WI38 (cell line): ENCODE results near the gene IL1RN.

Source experiments
- H3K4me3 ChIP-seq: 2 replicates; pipeline ENCODE4 v1.5.1; 2011; ENCODE audit warnings: low read depth, mild to moderate bottlenecking, control low read depth, low read length
- CTCF ChIP-seq: IDR thresholded peaks from 2 replicates; pipeline ENCODE4 v1.5.1; 2012; ENCODE audit warnings: low read depth, mild to moderate bottlenecking, control low read depth, low read length

The IL1RN gene

GRCh38 chr2:113160248-113160647, 32.9 kb downstream of the IL1RN start:
- no peak for TF ChIP-seq CTCF
- no peak overlapping the region for H3K4me3 ChIP-seq

DNA sequence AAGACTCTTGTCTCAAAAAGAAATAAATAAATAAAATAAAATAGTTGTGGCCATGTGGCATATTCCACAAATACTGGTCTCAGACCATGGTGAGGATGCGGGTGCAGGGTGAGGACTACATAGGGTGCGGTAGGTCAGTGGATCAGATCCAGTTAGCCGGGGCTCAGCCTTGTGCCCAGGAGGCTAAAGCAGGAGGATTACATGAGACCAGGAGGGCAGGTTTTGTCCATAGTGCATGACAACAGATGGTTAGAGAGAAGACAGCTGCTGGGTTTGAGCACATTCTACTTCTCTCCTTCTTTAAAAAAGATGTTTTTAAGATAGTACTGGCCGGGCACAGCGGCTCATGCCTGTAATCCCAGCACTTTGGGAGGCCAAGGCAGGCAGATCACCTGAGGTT, 33.6 kb downstream of the IL1RN start:
- no peak for TF ChIP-seq CTCF
- H3K4me3 ChIP-seq = no peak overlapping the region

DNA sequence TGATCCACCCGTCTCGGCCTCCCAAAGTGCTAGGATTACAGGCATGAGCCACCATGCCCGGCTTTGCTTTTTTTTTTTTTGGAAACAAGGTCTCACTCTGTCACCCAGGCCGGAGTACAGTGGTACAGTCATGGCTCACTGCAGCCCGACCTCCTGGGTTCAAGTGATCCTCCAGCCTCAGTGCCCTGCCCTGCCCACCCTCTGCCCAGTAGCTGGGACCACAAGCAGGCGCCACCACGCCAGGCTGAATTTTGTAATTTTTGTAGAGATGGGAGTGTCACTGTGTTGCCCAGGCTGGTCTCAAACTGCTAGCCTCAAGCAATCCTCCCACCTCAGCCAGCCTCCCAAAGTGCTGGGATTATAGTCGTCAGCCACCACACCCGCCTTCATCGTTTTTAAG, 34.8 kb downstream of the IL1RN start:
- no peak for TF ChIP-seq CTCF
- H3K4me3 ChIP-seq = no peak overlapping the region

GRCh38 chr2:113162869-113163268, 35.5 kb downstream of the IL1RN start:
- TF ChIP-seq CTCF = no peak

GRCh38 chr2:113164215-113164929, 37.0 kb downstream of the IL1RN start:
- no peak overlapping the region for H3K4me3 ChIP-seq
- no peak for TF ChIP-seq CTCF

More at GRCh38 chr2:113162869-113163268, 35.5 kb downstream of the IL1RN start:
- H3K4me3 ChIP-seq = no peak overlapping the region

DNA sequence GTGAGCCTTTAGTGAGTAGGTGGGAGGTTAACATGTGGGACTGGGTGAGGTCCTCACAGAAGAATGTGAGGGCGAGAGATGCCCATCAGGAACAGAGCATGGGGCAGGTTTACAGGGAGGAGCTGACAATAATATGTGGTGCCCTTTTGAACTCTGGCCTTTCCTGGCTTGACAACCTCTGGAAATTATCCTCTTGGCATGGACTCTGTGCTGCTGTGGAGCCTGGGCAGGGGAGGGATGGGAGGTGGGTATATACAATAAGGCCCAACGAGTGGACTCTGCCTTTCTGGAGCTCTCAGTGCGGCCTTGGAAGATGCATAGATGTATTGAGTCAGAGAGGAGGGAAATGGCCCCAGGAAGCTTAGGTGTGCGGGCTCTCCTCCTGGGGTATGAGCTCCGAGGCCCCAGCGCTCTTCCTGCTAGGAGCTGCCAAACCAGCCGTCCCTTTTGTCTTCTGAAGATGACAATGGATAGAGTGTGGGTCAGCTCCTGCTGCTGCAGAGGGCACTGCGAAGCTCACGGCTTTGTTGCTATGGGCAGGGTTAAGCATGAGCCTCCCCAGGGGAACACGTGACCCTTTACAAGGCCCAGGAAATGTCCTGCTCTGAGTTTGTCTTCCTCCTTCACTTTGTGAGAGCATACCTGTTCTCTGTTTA, 37.7 kb downstream of the IL1RN start:
- TF ChIP-seq CTCF = no peak
- H3K4me3 ChIP-seq = no peak overlapping the region

GRCh38 chr2:113166187-113166645, 38.8 kb downstream of the IL1RN start:
- no peak for TF ChIP-seq CTCF
- no peak overlapping the region for H3K4me3 ChIP-seq
